ENCODE results near the gene NEU1. TPM values are rescaled to one million over a fixed set of nuclear protein-coding genes. Genes with fewer than 3 reads are reported as not detected.
"Not testable (repeated sequence)": the region's sequence is repeated elsewhere in the genome, so short reads cannot be mapped to it uniquely, and the experiment has no call there.

Gene NEU1
- total RNA-seq: 10 to 100 TPM; 36.1 to 69.6 (median 51.5) TPM
- 26.7 TPM for total RNA-seq (2013)

DNA sequence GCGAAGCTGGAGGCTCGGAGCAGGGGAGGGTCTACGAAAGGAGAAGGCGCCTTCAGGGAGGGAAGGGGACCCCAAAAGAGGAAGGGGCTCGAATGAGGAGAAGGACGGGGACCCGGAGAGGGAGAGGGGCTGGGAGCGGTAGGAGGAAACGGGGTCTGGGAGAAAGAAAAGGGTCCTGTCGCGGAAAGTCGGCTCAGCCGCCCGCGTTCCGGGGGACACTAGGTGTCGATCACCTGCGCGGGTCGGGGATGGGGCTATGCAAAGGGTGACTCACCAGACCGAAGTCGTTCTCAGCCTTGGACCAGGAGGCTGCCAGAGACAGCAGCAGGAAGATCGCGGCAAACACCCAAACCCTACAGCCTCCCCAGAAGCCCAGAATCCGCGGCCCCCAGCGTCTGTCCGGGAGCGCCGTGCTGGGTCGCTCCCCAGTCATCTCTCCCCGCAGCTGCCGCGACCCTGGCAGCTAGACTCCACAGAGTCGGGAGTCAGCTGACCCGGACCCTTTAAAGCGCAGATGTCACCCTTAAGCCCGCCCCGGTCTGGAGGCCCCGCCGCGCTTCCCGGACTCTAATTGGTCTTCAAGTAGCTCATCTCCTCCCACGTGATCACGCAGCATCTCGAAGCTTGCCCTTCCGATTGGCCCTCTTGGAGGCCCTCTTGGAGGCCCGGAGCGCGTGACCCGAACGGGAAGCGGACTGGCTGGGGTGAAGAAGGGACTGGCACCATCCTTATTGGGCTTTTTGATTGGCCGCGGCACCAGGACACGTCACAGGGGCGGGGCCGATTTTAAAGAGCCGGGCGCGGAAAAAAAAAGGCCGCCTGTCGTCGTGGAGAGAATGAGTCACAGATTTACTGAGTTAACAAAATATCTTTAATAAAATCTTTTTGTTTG is at the start of gene NEU1:
Gene NEU1 (minus strand): TSS at position 478 of the 892 bp plus-strand sequence. CDS start 45 bp downstream, at position 433.
- Mint-ChIP-seq H3K9me3 (no peaks in the 10 kb centered on the region), H3K27ac (peak within 1 kb of the TSS; percentile 97 to 99), H3K4me1 (peaks cover 20 to 33% of the 10 kb centered on the region in 2 donors), H3K4me3 (peak within 1 kb of the TSS; percentile 96), H3K36me3 (no peaks in the 10 kb centered on the region), H3K27me3 (ENCODE audit: low read depth in 2 of 2) (no peaks in the 10 kb centered on the region)
- H3K36me3 ChIP-seq (ENCODE audit: control insufficient read depth, insufficient read depth, low read length): peaks cover 21% of the 10 kb centered on the region
- peak within 1 kb of the TSS; percentile 89 for H3K4me3 ChIP-seq (ENCODE audit: low read length)
- peak within 1 kb of the TSS; percentile 91 for H3K27ac ChIP-seq (ENCODE audit: low read length)
- no peaks in the 10 kb centered on the region for H3K27me3 ChIP-seq (ENCODE audit: control insufficient read depth, insufficient read depth, low read length)
- intact Hi-C loops (cut with micrococcal nuclease): loop anchor here (1.0 kb wide), 3 partner anchors 28 to 197 kb away; partner anchors contain the start of gene EHMT2
- under 1% methylated on average over 64 of the region's 64 CpGs for WGBS (ENCODE audit: insufficient coverage)
- H3K9me3 ChIP-seq (ENCODE audit: control insufficient read depth, insufficient read depth, low read length): no peaks in the 10 kb centered on the region
- ATAC-seq: peak; percentile 86 to 98 (median 93)
- DNase-seq: peak; percentile 99 to 100
- TF ChIP-seq, protein P1, sequence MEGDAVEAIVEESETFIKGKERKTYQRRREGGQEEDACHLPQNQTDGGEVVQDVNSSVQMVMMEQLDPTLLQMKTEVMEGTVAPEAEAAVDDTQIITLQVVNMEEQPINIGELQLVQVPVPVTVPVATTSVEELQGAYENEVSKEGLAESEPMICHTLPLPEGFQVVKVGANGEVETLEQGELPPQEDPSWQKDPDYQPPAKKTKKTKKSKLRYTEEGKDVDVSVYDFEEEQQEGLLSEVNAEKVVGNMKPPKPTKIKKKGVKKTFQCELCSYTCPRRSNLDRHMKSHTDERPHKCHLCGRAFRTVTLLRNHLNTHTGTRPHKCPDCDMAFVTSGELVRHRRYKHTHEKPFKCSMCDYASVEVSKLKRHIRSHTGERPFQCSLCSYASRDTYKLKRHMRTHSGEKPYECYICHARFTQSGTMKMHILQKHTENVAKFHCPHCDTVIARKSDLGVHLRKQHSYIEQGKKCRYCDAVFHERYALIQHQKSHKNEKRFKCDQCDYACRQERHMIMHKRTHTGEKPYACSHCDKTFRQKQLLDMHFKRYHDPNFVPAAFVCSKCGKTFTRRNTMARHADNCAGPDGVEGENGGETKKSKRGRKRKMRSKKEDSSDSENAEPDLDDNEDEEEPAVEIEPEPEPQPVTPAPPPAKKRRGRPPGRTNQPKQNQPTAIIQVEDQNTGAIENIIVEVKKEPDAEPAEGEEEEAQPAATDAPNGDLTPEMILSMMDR (IDR thresholded peaks at IDR 0.05): no peak
- peaks cover 25% of the 10 kb centered on the region for H3K4me1 ChIP-seq (ENCODE audit: control insufficient read depth, insufficient read depth, low read length)

GRCh38 chr6:31911826-31912585 is 49.4 kb upstream of the NEU1 start:
- H3K4me1 Mint-ChIP-seq: no peaks in the 10 kb centered on the region
- H3K27ac Mint-ChIP-seq: no peak overlapping the region
- TF ChIP-seq, protein P1 (IDR thresholded peaks at IDR 0.05): no peak
- Histone ChIP-seq H3K36me3 (ENCODE audit: control insufficient read depth, insufficient read depth, low read length) (no peaks in the 10 kb centered on the region), H3K4me1 (ENCODE audit: control insufficient read depth, insufficient read depth, low read length) (peaks cover 5% of the 10 kb centered on the region), H3K27me3 (ENCODE audit: control insufficient read depth, insufficient read depth, low read length) (no peaks in the 10 kb centered on the region), H3K9me3 (ENCODE audit: control insufficient read depth, insufficient read depth, low read length) (no peaks in the 10 kb centered on the region), H3K4me3 (ENCODE audit: low read length) (no peak overlapping the region), H3K27ac (ENCODE audit: low read length) (no peak overlapping the region)
- DNase-seq (no peak), ATAC-seq (no peak)
- H3K9me3 Mint-ChIP-seq: no peaks in the 10 kb centered on the region
- intact Hi-C loops (cut with micrococcal nuclease): no loop called here
- no peak overlapping the region for H3K4me3 Mint-ChIP-seq
- H3K27me3 Mint-ChIP-seq (ENCODE audit: low read depth in 2 of 2): peaks cover 7 to 10% of the 10 kb centered on the region in 2 donors
- H3K36me3 Mint-ChIP-seq: no peaks in the 10 kb centered on the region
- WGBS (ENCODE audit: insufficient coverage): 87% methylated on average over 11 of the region's 11 CpGs

DNA sequence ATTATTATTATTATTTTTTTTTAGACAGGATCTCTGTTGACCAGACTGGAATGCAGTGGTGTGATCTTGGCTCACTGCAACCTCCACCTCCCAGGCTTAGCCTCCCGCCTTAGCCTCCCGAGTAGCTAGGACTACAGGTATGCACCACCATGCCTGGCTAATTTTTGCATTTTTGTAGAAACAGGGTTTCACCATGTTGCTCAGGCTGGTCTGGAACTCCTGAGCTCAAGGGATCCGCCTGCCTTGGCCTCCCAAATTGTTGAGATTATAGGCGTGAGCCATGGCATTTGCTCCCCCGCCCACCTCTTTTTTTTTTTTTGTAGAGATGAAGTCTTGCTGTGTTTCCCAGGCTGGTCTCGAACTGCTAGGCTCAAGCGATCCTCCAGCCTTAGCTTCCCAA is 46.7 kb upstream of the NEU1 start:
- intact Hi-C loops (cut with micrococcal nuclease); H3K9me3 Mint-ChIP-seq; H3K4me3 ChIP-seq (ENCODE audit: low read length); H3K9me3 ChIP-seq (ENCODE audit: control insufficient read depth, insufficient read depth, low read length); H3K36me3 ChIP-seq (ENCODE audit: control insufficient read depth, insufficient read depth, low read length); H3K27me3 Mint-ChIP-seq (ENCODE audit: low read depth in 2 of 2); H3K27ac ChIP-seq (ENCODE audit: low read length); ATAC-seq; H3K36me3 Mint-ChIP-seq; H3K27ac Mint-ChIP-seq; DNase-seq; H3K4me3 Mint-ChIP-seq; H3K4me1 Mint-ChIP-seq; H3K27me3 ChIP-seq (ENCODE audit: control insufficient read depth, insufficient read depth, low read length); H3K4me1 ChIP-seq (ENCODE audit: control insufficient read depth, insufficient read depth, low read length): not testable (repeated sequence)
- 93% methylated on average over 7 of the region's 7 CpGs for WGBS (ENCODE audit: insufficient coverage)

DNA sequence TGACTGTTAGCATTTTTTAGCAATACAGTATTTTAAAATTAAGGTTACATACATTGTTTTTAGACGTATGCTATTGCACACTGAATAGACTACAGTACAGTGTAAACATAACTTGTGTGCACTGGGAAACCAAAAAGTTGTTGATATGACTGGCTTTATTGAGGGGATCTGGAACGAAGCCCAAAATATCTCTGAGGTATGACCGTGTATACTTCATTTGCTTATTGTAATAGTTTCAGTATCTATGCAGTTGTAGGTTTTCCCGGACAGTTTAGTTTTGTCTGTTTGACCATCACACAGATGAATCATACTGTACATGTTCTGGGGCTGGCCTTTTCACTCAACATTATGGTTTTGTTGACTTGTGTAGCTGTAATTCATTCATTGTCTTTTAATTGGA is 46.2 kb upstream of the NEU1 start:
- Mint-ChIP-seq H3K4me1 (no peaks in the 10 kb centered on the region), H3K4me3 (no peak overlapping the region), H3K9me3 (no peaks in the 10 kb centered on the region), H3K27ac (no peak overlapping the region), H3K36me3 (no peaks in the 10 kb centered on the region), H3K27me3 (ENCODE audit: low read depth in 2 of 2) (peaks cover 0 to 8% of the 10 kb centered on the region in 2 donors)
- TF ChIP-seq, protein P1 (IDR thresholded peaks at IDR 0.05): no peak
- Histone ChIP-seq H3K36me3 (ENCODE audit: control insufficient read depth, insufficient read depth, low read length) (no peaks in the 10 kb centered on the region), H3K4me3 (ENCODE audit: low read length) (no peak overlapping the region), H3K27me3 (ENCODE audit: control insufficient read depth, insufficient read depth, low read length) (no peaks in the 10 kb centered on the region), H3K4me1 (ENCODE audit: control insufficient read depth, insufficient read depth, low read length) (peaks cover 5% of the 10 kb centered on the region), H3K27ac (ENCODE audit: low read length) (no peak overlapping the region), H3K9me3 (ENCODE audit: control insufficient read depth, insufficient read depth, low read length) (no peaks in the 10 kb centered on the region)
- intact Hi-C loops (cut with micrococcal nuclease): no loop called here
- no peak for ATAC-seq
- DNase-seq: no peak
- WGBS (ENCODE audit: insufficient coverage): 73% methylated on average over 3 of the region's 4 CpGs

DNA sequence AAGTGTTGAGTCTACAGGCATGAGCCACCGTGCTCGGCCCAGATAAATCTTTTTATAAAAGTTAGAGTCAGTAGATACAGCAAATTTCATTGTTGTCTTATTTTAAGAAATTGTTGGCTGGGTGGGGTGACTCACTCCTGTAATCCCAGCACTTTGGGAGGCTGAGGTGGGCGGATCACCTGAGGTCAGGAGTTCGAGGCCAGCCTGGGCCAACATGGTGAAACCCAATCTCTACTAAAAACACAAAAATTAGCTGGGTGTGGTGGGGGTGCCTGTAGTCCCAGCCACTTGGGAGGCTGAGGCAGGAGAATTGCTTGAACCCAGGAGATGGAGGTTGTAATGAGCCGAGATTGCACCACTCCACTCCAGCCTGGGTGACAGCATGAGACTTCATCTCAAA is 45.6 kb upstream of the NEU1 start:
- H3K9me3 Mint-ChIP-seq; ATAC-seq; H3K4me1 ChIP-seq (ENCODE audit: control insufficient read depth, insufficient read depth, low read length); H3K4me1 Mint-ChIP-seq; H3K9me3 ChIP-seq (ENCODE audit: control insufficient read depth, insufficient read depth, low read length); DNase-seq; H3K36me3 ChIP-seq (ENCODE audit: control insufficient read depth, insufficient read depth, low read length); H3K27ac Mint-ChIP-seq; intact Hi-C loops (cut with micrococcal nuclease); H3K4me3 ChIP-seq (ENCODE audit: low read length); H3K36me3 Mint-ChIP-seq; H3K27me3 ChIP-seq (ENCODE audit: control insufficient read depth, insufficient read depth, low read length); H3K27me3 Mint-ChIP-seq (ENCODE audit: low read depth in 2 of 2); H3K27ac ChIP-seq (ENCODE audit: low read length); H3K4me3 Mint-ChIP-seq: not testable (repeated sequence)
- 97% methylated on average over 3 of the region's 5 CpGs for WGBS (ENCODE audit: insufficient coverage)
